ENCODE measurements around the gene CD22.

Gene CD22

GRCh38 chr19:35348911-35349611 lies 20.1 kb downstream of the CD22 start:
- H3K4me3 ChIP-seq (ENCODE audit: low read depth, low read length): no peak overlapping the region
- TF ChIP-seq POLR2A (IDR thresholded peaks at IDR 0.05; ENCODE audit: extremely low read depth, insufficient read length) (no peak), MYC (IDR thresholded peaks at IDR 0.05; ENCODE audit: low read depth, low read length) (no peak)
- TF ChIP-seq, protein P1, sequence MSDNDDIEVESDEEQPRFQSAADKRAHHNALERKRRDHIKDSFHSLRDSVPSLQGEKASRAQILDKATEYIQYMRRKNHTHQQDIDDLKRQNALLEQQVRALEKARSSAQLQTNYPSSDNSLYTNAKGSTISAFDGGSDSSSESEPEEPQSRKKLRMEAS (IDR thresholded peaks at IDR 0.05; ENCODE audit: low read depth, low read length): no peak
- TF ChIP-seq, protein P2, sequence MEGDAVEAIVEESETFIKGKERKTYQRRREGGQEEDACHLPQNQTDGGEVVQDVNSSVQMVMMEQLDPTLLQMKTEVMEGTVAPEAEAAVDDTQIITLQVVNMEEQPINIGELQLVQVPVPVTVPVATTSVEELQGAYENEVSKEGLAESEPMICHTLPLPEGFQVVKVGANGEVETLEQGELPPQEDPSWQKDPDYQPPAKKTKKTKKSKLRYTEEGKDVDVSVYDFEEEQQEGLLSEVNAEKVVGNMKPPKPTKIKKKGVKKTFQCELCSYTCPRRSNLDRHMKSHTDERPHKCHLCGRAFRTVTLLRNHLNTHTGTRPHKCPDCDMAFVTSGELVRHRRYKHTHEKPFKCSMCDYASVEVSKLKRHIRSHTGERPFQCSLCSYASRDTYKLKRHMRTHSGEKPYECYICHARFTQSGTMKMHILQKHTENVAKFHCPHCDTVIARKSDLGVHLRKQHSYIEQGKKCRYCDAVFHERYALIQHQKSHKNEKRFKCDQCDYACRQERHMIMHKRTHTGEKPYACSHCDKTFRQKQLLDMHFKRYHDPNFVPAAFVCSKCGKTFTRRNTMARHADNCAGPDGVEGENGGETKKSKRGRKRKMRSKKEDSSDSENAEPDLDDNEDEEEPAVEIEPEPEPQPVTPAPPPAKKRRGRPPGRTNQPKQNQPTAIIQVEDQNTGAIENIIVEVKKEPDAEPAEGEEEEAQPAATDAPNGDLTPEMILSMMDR (IDR thresholded peaks at IDR 0.05; ENCODE audit: low read depth, low read length): no peak
- no peak for DNase-seq (ENCODE audit: low read depth)

GRCh38 chr19:35349614-35350521 lies 20.9 kb downstream of the CD22 start:
- H3K4me3 ChIP-seq (ENCODE audit: low read depth, low read length): no peak overlapping the region
- DNase-seq (ENCODE audit: low read depth): no peak
- TF ChIP-seq POLR2A (IDR thresholded peaks at IDR 0.05; ENCODE audit: extremely low read depth, insufficient read length) (no peak), MYC (IDR thresholded peaks at IDR 0.05; ENCODE audit: low read depth, low read length) (no peak)
- TF ChIP-seq, protein P2 (IDR thresholded peaks at IDR 0.05; ENCODE audit: low read depth, low read length): no peak
- TF ChIP-seq, protein P1 (IDR thresholded peaks at IDR 0.05; ENCODE audit: low read depth, low read length): no peak

DNA sequence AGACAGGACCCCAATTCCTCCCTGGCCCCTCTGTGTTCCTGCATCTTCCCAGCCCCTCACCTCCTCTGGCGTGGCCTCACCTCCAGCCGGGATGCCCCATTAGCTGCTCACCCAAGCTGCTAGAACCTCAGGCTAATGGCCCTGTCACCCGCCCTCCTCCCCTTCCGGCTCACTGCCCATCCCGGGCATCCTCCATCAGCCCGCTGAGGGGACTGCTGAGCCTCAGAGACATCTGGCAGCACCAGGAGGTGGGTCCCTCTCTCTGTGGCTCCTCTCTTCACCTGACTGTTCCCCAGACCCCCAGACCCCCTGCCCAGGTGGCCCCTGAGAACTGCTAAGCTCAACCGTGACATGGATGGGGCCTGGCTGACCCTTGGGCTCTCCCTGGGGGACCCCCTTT lies 21.6 kb downstream of the CD22 start:
- TF ChIP-seq POLR2A (IDR thresholded peaks at IDR 0.05; ENCODE audit: extremely low read depth, insufficient read length) (no peak), MYC (IDR thresholded peaks at IDR 0.05; ENCODE audit: low read depth, low read length) (no peak)
- TF ChIP-seq, protein P1 (IDR thresholded peaks at IDR 0.05; ENCODE audit: low read depth, low read length): no peak
- TF ChIP-seq, protein P2 (IDR thresholded peaks at IDR 0.05; ENCODE audit: low read depth, low read length): no peak
- no peak overlapping the region for H3K4me3 ChIP-seq (ENCODE audit: low read depth, low read length)
- DNase-seq (ENCODE audit: low read depth): no peak

DNA sequence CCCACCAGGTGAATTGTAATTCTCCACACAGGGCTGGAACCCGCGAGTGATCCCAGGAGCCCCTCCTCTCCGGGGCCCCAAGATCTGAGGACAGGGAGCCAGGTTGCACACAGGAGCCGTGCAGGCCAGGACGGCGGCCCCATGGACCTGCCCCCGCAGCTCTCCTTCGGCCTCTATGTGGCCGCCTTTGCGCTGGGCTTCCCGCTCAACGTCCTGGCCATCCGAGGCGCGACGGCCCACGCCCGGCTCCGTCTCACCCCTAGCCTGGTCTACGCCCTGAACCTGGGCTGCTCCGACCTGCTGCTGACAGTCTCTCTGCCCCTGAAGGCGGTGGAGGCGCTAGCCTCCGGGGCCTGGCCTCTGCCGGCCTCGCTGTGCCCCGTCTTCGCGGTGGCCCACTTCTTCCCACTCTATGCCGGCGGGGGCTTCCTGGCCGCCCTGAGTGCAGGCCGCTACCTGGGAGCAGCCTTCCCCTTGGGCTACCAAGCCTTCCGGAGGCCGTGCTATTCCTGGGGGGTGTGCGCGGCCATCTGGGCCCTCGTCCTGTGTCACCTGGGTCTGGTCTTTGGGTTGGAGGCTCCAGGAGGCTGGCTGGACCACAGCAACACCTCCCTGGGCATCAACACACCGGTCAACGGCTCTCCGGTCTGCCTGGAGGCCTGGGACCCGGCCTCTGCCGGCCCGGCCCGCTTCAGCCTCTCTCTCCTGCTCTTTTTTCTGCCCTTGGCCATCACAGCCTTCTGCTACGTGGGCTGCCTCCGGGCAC lies 22.6 kb downstream of the CD22 start:
- DNase-seq (ENCODE audit: low read depth): no peak
- no peak overlapping the region for H3K4me3 ChIP-seq (ENCODE audit: low read depth, low read length)
- TF ChIP-seq POLR2A (IDR thresholded peaks at IDR 0.05; ENCODE audit: extremely low read depth, insufficient read length): no peak
- TF ChIP-seq, protein P2 (IDR thresholded peaks at IDR 0.05; ENCODE audit: low read depth, low read length): no peak
- TF ChIP-seq MYC (IDR thresholded peaks at IDR 0.05; ENCODE audit: low read depth, low read length): no peak
- TF ChIP-seq, protein P1 (IDR thresholded peaks at IDR 0.05; ENCODE audit: low read depth, low read length): no peak

GRCh38 chr19:35352177-35352447 lies 23.1 kb downstream of the CD22 start:
- no peak overlapping the region for H3K4me3 ChIP-seq (ENCODE audit: low read depth, low read length)
- DNase-seq (ENCODE audit: low read depth): no peak
- no peak for TF ChIP-seq MYC (IDR thresholded peaks at IDR 0.05; ENCODE audit: low read depth, low read length)
- TF ChIP-seq, protein P2 (IDR thresholded peaks at IDR 0.05; ENCODE audit: low read depth, low read length): no peak
- TF ChIP-seq, protein P1 (IDR thresholded peaks at IDR 0.05; ENCODE audit: low read depth, low read length): no peak
- TF ChIP-seq POLR2A (IDR thresholded peaks at IDR 0.05; ENCODE audit: extremely low read depth, insufficient read length): no peak
